ENCODE results near the gene KRTDAP. TPM values are rescaled to one million over a fixed set of nuclear protein-coding genes. Genes with fewer than 3 reads are reported as not detected.

KRTDAP gene
- total and polyA plus RNA-seq, 9 of the 15 experiments (the other 6 are each of a cell fraction or from before 2014, with no cell fraction given): not detected

DNA sequence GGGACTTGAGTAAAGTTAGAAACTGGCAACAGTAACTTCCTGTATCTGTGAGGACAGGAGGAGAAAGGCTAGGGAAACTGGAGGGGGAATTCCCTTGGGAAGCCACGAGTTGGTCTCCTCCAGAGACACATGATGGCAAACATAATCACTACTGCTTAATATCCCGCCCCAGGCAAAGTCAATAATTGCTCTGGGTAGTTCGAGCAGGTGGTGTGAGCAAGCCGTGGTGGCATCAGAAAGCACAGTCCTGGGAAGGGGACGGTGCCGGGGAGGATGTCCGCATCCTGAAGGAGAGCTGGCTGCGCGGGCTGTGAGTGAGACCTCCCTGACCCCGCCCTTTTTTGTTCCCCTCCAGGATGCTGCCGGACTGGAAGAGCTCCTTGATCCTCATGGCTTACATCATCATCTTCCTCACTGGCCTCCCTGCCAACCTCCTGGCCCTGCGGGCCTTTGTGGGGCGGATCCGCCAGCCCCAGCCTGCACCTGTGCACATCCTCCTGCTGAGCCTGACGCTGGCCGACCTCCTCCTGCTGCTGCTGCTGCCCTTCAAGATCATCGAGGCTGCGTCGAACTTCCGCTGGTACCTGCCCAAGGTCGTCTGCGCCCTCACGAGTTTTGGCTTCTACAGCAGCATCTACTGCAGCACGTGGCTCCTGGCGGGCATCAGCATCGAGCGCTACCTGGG is 40.8 kb downstream of the KRTDAP start (continued):
- TF ChIP-seq, protein P1, sequence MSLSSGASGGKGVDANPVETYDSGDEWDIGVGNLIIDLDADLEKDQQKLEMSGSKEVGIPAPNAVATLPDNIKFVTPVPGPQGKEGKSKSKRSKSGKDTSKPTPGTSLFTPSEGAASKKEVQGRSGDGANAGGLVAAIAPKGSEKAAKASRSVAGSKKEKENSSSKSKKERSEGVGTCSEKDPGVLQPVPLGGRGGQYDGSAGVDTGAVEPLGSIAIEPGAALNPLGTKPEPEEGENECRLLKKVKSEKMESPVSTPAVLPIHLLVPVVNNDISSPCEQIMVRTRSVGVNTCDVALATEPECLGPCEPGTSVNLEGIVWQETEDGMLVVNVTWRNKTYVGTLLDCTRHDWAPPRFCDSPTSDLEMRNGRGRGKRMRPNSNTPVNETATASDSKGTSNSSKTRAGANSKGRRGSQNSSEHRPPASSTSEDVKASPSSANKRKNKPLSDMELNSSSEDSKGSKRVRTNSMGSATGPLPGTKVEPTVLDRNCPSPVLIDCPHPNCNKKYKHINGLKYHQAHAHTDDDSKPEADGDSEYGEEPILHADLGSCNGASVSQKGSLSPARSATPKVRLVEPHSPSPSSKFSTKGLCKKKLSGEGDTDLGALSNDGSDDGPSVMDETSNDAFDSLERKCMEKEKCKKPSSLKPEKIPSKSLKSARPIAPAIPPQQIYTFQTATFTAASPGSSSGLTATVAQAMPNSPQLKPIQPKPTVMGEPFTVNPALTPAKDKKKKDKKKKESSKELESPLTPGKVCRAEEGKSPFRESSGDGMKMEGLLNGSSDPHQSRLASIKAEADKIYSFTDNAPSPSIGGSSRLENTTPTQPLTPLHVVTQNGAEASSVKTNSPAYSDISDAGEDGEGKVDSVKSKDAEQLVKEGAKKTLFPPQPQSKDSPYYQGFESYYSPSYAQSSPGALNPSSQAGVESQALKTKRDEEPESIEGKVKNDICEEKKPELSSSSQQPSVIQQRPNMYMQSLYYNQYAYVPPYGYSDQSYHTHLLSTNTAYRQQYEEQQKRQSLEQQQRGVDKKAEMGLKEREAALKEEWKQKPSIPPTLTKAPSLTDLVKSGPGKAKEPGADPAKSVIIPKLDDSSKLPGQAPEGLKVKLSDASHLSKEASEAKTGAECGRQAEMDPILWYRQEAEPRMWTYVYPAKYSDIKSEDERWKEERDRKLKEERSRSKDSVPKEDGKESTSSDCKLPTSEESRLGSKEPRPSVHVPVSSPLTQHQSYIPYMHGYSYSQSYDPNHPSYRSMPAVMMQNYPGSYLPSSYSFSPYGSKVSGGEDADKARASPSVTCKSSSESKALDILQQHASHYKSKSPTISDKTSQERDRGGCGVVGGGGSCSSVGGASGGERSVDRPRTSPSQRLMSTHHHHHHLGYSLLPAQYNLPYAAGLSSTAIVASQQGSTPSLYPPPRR (CRISPR knock-in tag; IDR thresholded peaks at IDR 0.05; ENCODE audit: borderline replicate concordance): no peak
- TF ChIP-seq, protein P2, sequence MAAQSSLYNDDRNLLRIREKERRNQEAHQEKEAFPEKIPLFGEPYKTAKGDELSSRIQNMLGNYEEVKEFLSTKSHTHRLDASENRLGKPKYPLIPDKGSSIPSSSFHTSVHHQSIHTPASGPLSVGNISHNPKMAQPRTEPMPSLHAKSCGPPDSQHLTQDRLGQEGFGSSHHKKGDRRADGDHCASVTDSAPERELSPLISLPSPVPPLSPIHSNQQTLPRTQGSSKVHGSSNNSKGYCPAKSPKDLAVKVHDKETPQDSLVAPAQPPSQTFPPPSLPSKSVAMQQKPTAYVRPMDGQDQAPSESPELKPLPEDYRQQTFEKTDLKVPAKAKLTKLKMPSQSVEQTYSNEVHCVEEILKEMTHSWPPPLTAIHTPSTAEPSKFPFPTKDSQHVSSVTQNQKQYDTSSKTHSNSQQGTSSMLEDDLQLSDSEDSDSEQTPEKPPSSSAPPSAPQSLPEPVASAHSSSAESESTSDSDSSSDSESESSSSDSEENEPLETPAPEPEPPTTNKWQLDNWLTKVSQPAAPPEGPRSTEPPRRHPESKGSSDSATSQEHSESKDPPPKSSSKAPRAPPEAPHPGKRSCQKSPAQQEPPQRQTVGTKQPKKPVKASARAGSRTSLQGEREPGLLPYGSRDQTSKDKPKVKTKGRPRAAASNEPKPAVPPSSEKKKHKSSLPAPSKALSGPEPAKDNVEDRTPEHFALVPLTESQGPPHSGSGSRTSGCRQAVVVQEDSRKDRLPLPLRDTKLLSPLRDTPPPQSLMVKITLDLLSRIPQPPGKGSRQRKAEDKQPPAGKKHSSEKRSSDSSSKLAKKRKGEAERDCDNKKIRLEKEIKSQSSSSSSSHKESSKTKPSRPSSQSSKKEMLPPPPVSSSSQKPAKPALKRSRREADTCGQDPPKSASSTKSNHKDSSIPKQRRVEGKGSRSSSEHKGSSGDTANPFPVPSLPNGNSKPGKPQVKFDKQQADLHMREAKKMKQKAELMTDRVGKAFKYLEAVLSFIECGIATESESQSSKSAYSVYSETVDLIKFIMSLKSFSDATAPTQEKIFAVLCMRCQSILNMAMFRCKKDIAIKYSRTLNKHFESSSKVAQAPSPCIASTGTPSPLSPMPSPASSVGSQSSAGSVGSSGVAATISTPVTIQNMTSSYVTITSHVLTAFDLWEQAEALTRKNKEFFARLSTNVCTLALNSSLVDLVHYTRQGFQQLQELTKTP (IDR thresholded peaks at IDR 0.05; ENCODE audit: low read depth in 1 of 2, partially characterized antibody in 2 of 2): no peak
- TF ChIP-seq HNRNPK (IDR thresholded peaks at IDR 0.05; ENCODE audit: low read depth, low read length, poor library complexity, severe bottlenecking) (no peak), USF1 (CRISPR knock-in tag; IDR thresholded peaks at IDR 0.05) (no peak), HOXB6 (CRISPR knock-in tag; IDR thresholded peaks at IDR 0.05; ENCODE audit: borderline replicate concordance) (no peak), MED1 (CRISPR knock-in tag; IDR thresholded peaks at IDR 0.05; ENCODE audit: borderline replicate concordance) (no peak), HMG20B (CRISPR knock-in tag; IDR thresholded peaks at IDR 0.05) (no peak), LEF1 (IDR thresholded peaks at IDR 0.05) (no peak), POLR3G (IDR thresholded peaks at IDR 0.05; ENCODE audit: extremely low read depth, insufficient read length, insufficient replicate concordance) (no peak), POLR2B (IDR thresholded peaks at IDR 0.05; ENCODE audit: low read depth, partially characterized antibody) (no peak)

Data from K562 (cell line).